HCT116 (cell line): ENCODE measurements around the gene PVR. TPM values are rescaled to one million over a fixed set of nuclear protein-coding genes. Genes with fewer than 3 reads are reported as not detected.

Source experiments
- ATAC-seq: fragments of 200-7000 bp; cut with Tn5 transposase; 2 replicates; pipeline ENCODE4 v1.9.1; 2020; ENCODE audit warnings: mild to moderate bottlenecking, moderate library complexity
- BruUV-seq: library from RNA; stranded (reverse); fragments of 400-500 nt; replicated peaks from 2 replicates; lab custom pipeline; 2021; lab: Mats Ljungman, UMichigan
- CTCF ChIA-PET: fragments of 300-600 bp; sonication (Branson Sonifier 250); formaldehyde crosslinking; loops from one replicate; lab custom pipeline; 2021; ENCODE audit warnings: antibody characterized with exemption; lab: Charles Lee
- POLR2A ChIA-PET: fragments of 300-600, 350-600 bp; sonication (Branson Sonifier 250); formaldehyde crosslinking; loops from one replicate; lab custom pipeline; 2021; ENCODE audit warnings: antibody characterized with exemption; lab: Charles Lee
- RAD21 ChIA-PET, 2 experiments: fragments of 300-600 bp; sonication (Branson Sonifier 250); formaldehyde crosslinking; loops; one replicate each; lab custom pipeline; 2023; ENCODE audit warnings: low total read pairs in 2 of 2; ENCODE audit not compliant: uncharacterized antibody in 2 of 2, unreplicated experiment in 2 of 2, low non-redundant PET in 1 of 2; lab: Charles Lee
- DNase-seq: peaks from one replicate; pipeline ENCODE4 v3.0.0-alpha.2; 2010; ENCODE audit warnings: low read depth, low spot score
- H2AFZ ChIP-seq: fragments of 200-600 bp; shearing (Covaris generic), sonication (generic); 2 replicates; pipeline ENCODE4 v1.6.1; 2017; ENCODE audit warnings: low read depth, mixed run types, mixed read lengths, antibody characterized with exemption, low read length; ENCODE audit not compliant: poor library complexity, severe bottlenecking
- H3K27ac ChIP-seq: 2 replicates; pipeline ENCODE4 v1.5.1; 2012; ENCODE audit warnings: low read depth, low read length
- H3K27me3 ChIP-seq: fragments of 200-600 bp; sonication (generic); 2 replicates; pipeline ENCODE4 v1.6.1; 2016; ENCODE audit warnings: mixed run types, low read length, mixed read lengths; ENCODE audit not compliant: insufficient read depth
- H3K36me3 ChIP-seq, 2 experiments: fragments of 200-500 bp in 1 of 2; fragments of 200-600 bp in 1 of 2; sonication (Bioruptor generic) in 1 of 2; sonication (generic) in 1 of 2; 2 replicates each; pipeline versions ENCODE4 v1.5.1 to v1.6.1; 2014 to 2016; ENCODE audit warnings: low read length in 2 of 2, inconsistent platforms in 1 of 2, mixed read lengths in 1 of 2, mixed run types in 1 of 2; ENCODE audit not compliant: insufficient read depth in 2 of 2, control insufficient read depth in 1 of 2
- H3K4me1 ChIP-seq, 2 experiments: fragments of 200-600 bp in 1 of 2; sonication (generic) in 1 of 2; 2 replicates each; pipeline versions ENCODE4 v1.5.1 to v1.6.1; 2012 to 2017; ENCODE audit warnings: low read length in 2 of 2, inconsistent platforms in 1 of 2, mild to moderate bottlenecking in 1 of 2, mixed read lengths in 1 of 2, mixed run types in 1 of 2, moderate library complexity in 1 of 2; ENCODE audit not compliant: insufficient read depth in 2 of 2, control insufficient read depth in 1 of 2
- H3K4me2 ChIP-seq: fragments of 200-600 bp; sonication (generic); 2 replicates; pipeline ENCODE4 v1.6.1; 2017; ENCODE audit warnings: mixed run types, low read length, mixed read lengths
- H3K4me3 ChIP-seq, 2 experiments: fragments of 200-600 bp in 1 of 2; sonication (generic) in 1 of 2; replicated peaks in 1 of 2; 2 replicates each; pipeline ENCODE4 v1.5.1; 2011 to 2016; ENCODE audit warnings: low read length in 2 of 2, control low read depth in 1 of 2, low read depth in 1 of 2, mild to moderate bottlenecking in 1 of 2, mixed read lengths in 1 of 2, mixed run types in 1 of 2
- H3K79me2 ChIP-seq: fragments of 200-600 bp; sonication (generic); 2 replicates; pipeline ENCODE4 v1.6.1; 2017; ENCODE audit warnings: mild to moderate bottlenecking, mixed run types, low read length, moderate library complexity, mixed read lengths; ENCODE audit not compliant: insufficient read depth
- H3K9ac ChIP-seq: fragments of 200-600 bp; sonication (generic); 2 replicates; pipeline ENCODE4 v1.6.1; 2016; ENCODE audit warnings: low read length, mixed read lengths
- H3K9me2 ChIP-seq: fragments of 200-600 bp; sonication (generic), shearing (Covaris generic); 2 replicates; pipeline ENCODE4 v1.6.1; 2017; ENCODE audit warnings: mixed run types, mild to moderate bottlenecking, moderate library complexity; ENCODE audit not compliant: insufficient read depth
- H3K9me3 ChIP-seq, 2 experiments: fragments of 200-500 bp in 1 of 2; fragments of 200-600 bp in 1 of 2; sonication (Bioruptor generic) in 1 of 2; sonication (generic) in 1 of 2; 2 replicates each; pipeline ENCODE4 v1.6.1; 2014 to 2017; ENCODE audit warnings: low read length in 2 of 2, mixed read lengths in 2 of 2, inconsistent platforms in 1 of 2, low read depth in 1 of 2, mild to moderate bottlenecking in 1 of 2, mixed run types in 1 of 2, moderate library complexity in 1 of 2; ENCODE audit not compliant: control insufficient read depth in 1 of 2, insufficient read depth in 1 of 2
- H4K20me1 ChIP-seq: fragments of 200-600 bp; sonication (generic), shearing (Covaris generic); 2 replicates; pipeline ENCODE4 v1.6.1; 2017; ENCODE audit warnings: mixed run types, mild to moderate bottlenecking, moderate library complexity; ENCODE audit not compliant: insufficient read depth
- ATF3 ChIP-seq: IDR thresholded peaks from 2 replicates; pipeline ENCODE4 v1.6.1; 2012
- CTCF ChIP-seq, 3 experiments: fragments of 200-600 bp in 1 of 3; sonication (generic) in 1 of 3; IDR thresholded peaks in 2 of 3; conservative IDR thresholded peaks in 1 of 3; 2 replicates each; pipeline ENCODE4 v1.5.1; 2012 to 2017; ENCODE audit warnings: low read depth in 2 of 3, low read length in 2 of 3, antibody characterized with exemption in 1 of 3, borderline replicate concordance in 1 of 3, control low read depth in 1 of 3, mild to moderate bottlenecking in 1 of 3, mixed read lengths in 1 of 3, mixed run types in 1 of 3, moderate library complexity in 1 of 3; ENCODE audit not compliant: insufficient read depth in 1 of 3
- EGR1 ChIP-seq: IDR thresholded peaks from 2 replicates; pipeline ENCODE4 v1.6.1; 2012; ENCODE audit warnings: low read depth
- ELF1 ChIP-seq: IDR thresholded peaks from 2 replicates; pipeline ENCODE4 v1.6.1; 2012; ENCODE audit warnings: low read depth, borderline replicate concordance
- SIN3A ChIP-seq: IDR thresholded peaks from 2 replicates; pipeline ENCODE4 v1.6.1; 2012; ENCODE audit warnings: low read depth
- SP1 ChIP-seq: IDR thresholded peaks from 2 replicates; pipeline ENCODE4 v1.6.1; 2012; ENCODE audit warnings: low read depth
- TCF7L2 ChIP-seq: IDR thresholded peaks from 2 replicates; pipeline ENCODE4 v1.7.0; 2011; ENCODE audit warnings: borderline replicate concordance, inconsistent platforms; ENCODE audit not compliant: insufficient read depth, insufficient read length; ENCODE audit errors: extremely low read depth
- YY1 ChIP-seq: IDR thresholded peaks from 2 replicates; pipeline ENCODE4 v1.6.1; 2011; ENCODE audit warnings: low read length, low read depth, moderate library complexity, mild to moderate bottlenecking; ENCODE audit not compliant: insufficient replicate concordance; ENCODE audit errors: extremely low read depth
- ZFX ChIP-seq: fragments of 450-650 bp; IDR thresholded peaks from 2 replicates; pipeline ENCODE4 v1.6.1; 2017
- ZNF274 ChIP-seq: fragments of 200-500 bp; sonication (Bioruptor generic); IDR thresholded peaks from 2 replicates; pipeline ENCODE4 v1.6.1; 2014; ENCODE audit warnings: mild to moderate bottlenecking, low read depth, low read length, inconsistent platforms
- intact Hi-C: fragments of 100-400 bp; cut with micrococcal nuclease; formaldehyde crosslinking; loops from 2 replicates; pipeline ENCODE4 v1.10.0; 2022
- total RNA-seq: library from RNA; stranded (reverse); gene quantifications from one replicate; pipeline ENCODE4 v1.2.1, GENCODE V29; 2021; ENCODE audit not compliant: unreplicated experiment

The PVR gene
- total RNA-seq, 1 experiment from 2014 or later = 62.0 TPM

GRCh38 chr19:44614313-44614712 lies 29.4 kb upstream of the PVR start:
- Histone ChIP-seq H3K36me3 (no peaks in the 10 kb centered on the region), H3K4me2 (no peak overlapping the region), H4K20me1 (no peaks in the 10 kb centered on the region), H3K79me2 (no peaks in the 10 kb centered on the region), H3K9me3 (no peaks in the 10 kb centered on the region), H2AFZ (no peak overlapping the region), H3K4me3 (no peak overlapping the region), H3K4me1 (no peaks in the 10 kb centered on the region), H3K9ac (no peak overlapping the region), H3K27me3 (no peaks in the 10 kb centered on the region), H3K27ac (no peak overlapping the region), H3K9me2 (no peaks in the 10 kb centered on the region)
- no peak for DNase-seq
- intact Hi-C loops = no loop called here
- POLR2A ChIA-PET = no interaction called here
- CTCF ChIA-PET = interaction anchor here (0.5 kb wide), 1 partner anchor 29 kb away, joined by 3 read pairs; no protein-coding TSS in a partner anchor
- TF ChIP-seq CTCF (IDR thresholded peaks at IDR 0.05 in 2 of 3, conservative IDR thresholded peaks at IDR 0.05 in 1 of 3; ENCODE audit: borderline replicate concordance in 1 of 3, insufficient read depth in 1 of 3, low read depth in 2 of 3, low read length in 2 of 3) (no peak), EGR1 (no peak), TCF7L2 (no peak), ZFX (no peak), ZNF274 (no peak), SIN3A (no peak), ELF1 (no peak), ATF3 (no peak), SP1 (no peak), YY1 (no peak)
- no peak for ATAC-seq
- RAD21 ChIA-PET = no interaction called here
- BruUV-seq = no TSS peak
